Endodermal cell (in vitro differentiated cells): ENCODE measurements around the gene ABCA13. TPM values are rescaled to one million over a fixed set of nuclear protein-coding genes. Genes with fewer than 3 reads are reported as not detected.

ENCODE experiments used
- DNase-seq: peaks from one replicate; pipeline ENCODE4 v3.0.0-alpha.2; 2017
- H3K27ac ChIP-seq: 2 replicates; pipeline ENCODE4 v1.5.1; 2013; ENCODE audit warnings: mild to moderate bottlenecking, low read depth, low read length, moderate library complexity
- H3K27me3 ChIP-seq: 2 replicates; pipeline ENCODE4 v1.6.1; 2013; ENCODE audit warnings: mild to moderate bottlenecking, low read length, moderate library complexity; ENCODE audit not compliant: insufficient read depth, control insufficient read depth, poor library complexity, severe bottlenecking
- H3K36me3 ChIP-seq: 2 replicates; pipeline ENCODE4 v1.7.0; 2013; ENCODE audit warnings: mild to moderate bottlenecking, low read length, moderate library complexity; ENCODE audit not compliant: control insufficient read depth, insufficient read depth
- H3K4me1 ChIP-seq: one replicate; pipeline ENCODE4 v1.7.0; 2013; ENCODE audit warnings: low read length; ENCODE audit not compliant: control insufficient read depth, insufficient read depth
- H3K4me3 ChIP-seq: 2 replicates; pipeline ENCODE4 v1.5.1; 2013; ENCODE audit warnings: mild to moderate bottlenecking, low read length, moderate library complexity
- H3K9ac ChIP-seq: 2 replicates; pipeline ENCODE4 v1.6.1; 2013; ENCODE audit warnings: mild to moderate bottlenecking, low read length, moderate library complexity; ENCODE audit not compliant: poor library complexity, severe bottlenecking; ENCODE audit errors: extremely low read depth
- H3K9me3 ChIP-seq: 2 replicates; pipeline ENCODE4 v1.6.1; 2013; ENCODE audit warnings: mild to moderate bottlenecking, low read length, moderate library complexity; ENCODE audit not compliant: control insufficient read depth
- H3K27ac Mint-ChIP-seq: 2 replicates; pipeline ENCODE4 v1.8.0; 2020; ENCODE audit warnings: mixed read lengths
- H3K27me3 Mint-ChIP-seq: 2 replicates; pipeline ENCODE4 v1.8.0; 2021; ENCODE audit warnings: mild to moderate bottlenecking, mixed read lengths; ENCODE audit not compliant: insufficient read depth
- H3K36me3 Mint-ChIP-seq: 2 replicates; pipeline ENCODE4 v1.8.0; 2020; ENCODE audit warnings: low read depth, mixed read lengths
- H3K4me1 Mint-ChIP-seq: 2 replicates; pipeline ENCODE4 v1.8.0; 2020; ENCODE audit warnings: mixed read lengths
- H3K4me3 Mint-ChIP-seq: 2 replicates; pipeline ENCODE4 v1.8.0; 2020; ENCODE audit warnings: mild to moderate bottlenecking, moderate library complexity, mixed read lengths
- H3K9me3 Mint-ChIP-seq: 2 replicates; pipeline ENCODE4 v1.8.0; 2020; ENCODE audit warnings: mild to moderate bottlenecking, mixed read lengths
- WGBS, 2 experiments: methylation state at CpG; one replicate each; pipeline versions ENCODE4 v1.1.5 to v1.1.7; 2013; ENCODE audit warnings: missing lambda C conversion rate in 2 of 2, mixed read lengths in 1 of 2; ENCODE audit not compliant: insufficient coverage in 1 of 2, insufficient read length in 1 of 2; 5-methylcytosine and 5-hydroxymethylcytosine counted together
- total RNA-seq, 2 donors: library from RNA; stranded (reverse); fragmentation: NEBNext Ultra II Directional in 1 of 2; extraction: Animal tissue kit (Norgen Biotek cat#: 25700) in 1 of 2; gene quantifications; 2 replicates in 1 of 2; 3 replicates in 1 of 2; pipeline ENCODE4 v1.2.1, GENCODE V29; 2021
- TF ChIP-seq, protein P1 (sequence below): fragments of 200-600 bp; sonication (generic); conservative IDR thresholded peaks from 2 replicates; pipeline ENCODE4 v1.5.0; 2021; ENCODE audit warnings: antibody characterized with exemption, mild to moderate bottlenecking

The ABCA13 gene
- total RNA-seq, 2 donors from 2014 or later: 0.04 to 0.11 TPM

DNA sequence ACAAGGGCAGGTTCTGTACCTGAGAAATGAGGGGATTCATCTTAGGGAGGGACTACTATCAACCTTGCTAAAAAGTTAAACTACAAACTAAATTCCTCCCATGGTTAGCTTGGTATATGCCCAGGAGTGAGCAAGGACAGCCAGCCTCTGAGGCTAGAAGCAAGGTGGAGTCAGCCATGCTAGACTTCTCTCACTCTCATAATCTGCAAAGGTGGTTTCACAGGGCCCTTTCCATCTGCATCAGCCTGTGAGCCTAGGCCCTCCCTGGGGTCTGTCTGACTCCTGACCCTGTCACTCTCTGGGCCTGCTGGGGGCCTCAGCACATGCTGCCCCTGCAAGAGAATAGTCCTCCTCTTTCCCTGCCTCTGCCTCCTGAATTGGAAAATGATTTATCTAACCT is 66.1 kb downstream of the ABCA13 start:
- Mint-ChIP-seq H3K4me1 (no peaks in the 10 kb centered on the region), H3K9me3 (peaks cover 18% of the 10 kb centered on the region), H3K36me3 (no peaks in the 10 kb centered on the region), H3K4me3 (no peak overlapping the region), H3K27me3 (no peaks in the 10 kb centered on the region), H3K27ac (no peak overlapping the region)
- TF ChIP-seq, protein P1, sequence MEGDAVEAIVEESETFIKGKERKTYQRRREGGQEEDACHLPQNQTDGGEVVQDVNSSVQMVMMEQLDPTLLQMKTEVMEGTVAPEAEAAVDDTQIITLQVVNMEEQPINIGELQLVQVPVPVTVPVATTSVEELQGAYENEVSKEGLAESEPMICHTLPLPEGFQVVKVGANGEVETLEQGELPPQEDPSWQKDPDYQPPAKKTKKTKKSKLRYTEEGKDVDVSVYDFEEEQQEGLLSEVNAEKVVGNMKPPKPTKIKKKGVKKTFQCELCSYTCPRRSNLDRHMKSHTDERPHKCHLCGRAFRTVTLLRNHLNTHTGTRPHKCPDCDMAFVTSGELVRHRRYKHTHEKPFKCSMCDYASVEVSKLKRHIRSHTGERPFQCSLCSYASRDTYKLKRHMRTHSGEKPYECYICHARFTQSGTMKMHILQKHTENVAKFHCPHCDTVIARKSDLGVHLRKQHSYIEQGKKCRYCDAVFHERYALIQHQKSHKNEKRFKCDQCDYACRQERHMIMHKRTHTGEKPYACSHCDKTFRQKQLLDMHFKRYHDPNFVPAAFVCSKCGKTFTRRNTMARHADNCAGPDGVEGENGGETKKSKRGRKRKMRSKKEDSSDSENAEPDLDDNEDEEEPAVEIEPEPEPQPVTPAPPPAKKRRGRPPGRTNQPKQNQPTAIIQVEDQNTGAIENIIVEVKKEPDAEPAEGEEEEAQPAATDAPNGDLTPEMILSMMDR: no peak
- Histone ChIP-seq H3K27ac (no peak overlapping the region), H3K9ac (no peak overlapping the region), H3K27me3 (no peaks in the 10 kb centered on the region), H3K4me1 (no peaks in the 10 kb centered on the region), H3K9me3 (peaks cover 13% of the 10 kb centered on the region), H3K4me3 (peak overlapping the region; percentile 24), H3K36me3 (no peaks in the 10 kb centered on the region)
- DNase-seq: no peak

DNA sequence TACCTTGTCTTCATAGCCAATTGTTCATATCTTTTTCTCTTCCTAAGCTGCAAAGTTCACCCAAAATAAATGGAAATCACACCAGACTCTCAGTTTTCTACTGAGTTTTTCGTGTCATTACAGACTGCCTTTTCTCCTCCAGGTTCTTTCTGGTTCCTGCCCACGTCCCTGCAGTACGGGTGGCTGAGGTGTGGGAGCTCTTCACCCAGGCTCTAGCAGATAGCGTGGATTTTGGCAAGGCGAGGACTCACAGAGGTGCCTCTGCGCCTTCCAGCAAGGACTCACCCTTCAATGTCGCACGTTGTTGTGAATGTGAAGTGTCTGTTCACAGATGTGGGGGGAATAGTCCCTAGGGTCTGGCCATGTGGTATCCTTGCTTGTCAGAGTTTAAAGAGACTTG is 71.6 kb downstream of the ABCA13 start:
- no peaks in the 10 kb centered on the region for H3K36me3 Mint-ChIP-seq
- 79 to 97% methylated on average over 5 to 8 of the region's 8 CpGs for whole genome bisulfite sequencing, 2 experiments

DNA sequence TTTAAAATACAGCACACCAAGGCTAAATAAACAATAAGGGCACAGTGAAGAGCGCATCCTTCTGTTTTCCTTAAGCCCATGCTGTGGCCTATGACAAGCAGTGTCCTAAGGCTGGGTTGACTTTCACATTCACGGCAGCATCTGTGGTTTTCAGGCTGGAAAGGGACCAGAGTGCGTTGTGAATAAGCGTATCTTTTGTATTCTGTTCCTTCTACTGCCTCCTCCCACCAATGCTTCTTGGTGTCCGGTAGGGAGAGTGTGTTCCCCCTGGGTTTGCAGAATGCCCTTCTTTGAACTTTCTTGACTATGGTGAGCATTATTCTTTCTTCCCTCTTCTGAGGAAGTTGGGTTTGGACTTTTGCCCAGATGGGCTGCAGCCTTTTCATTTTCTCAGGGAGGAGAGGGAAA is 73.6 kb downstream of the ABCA13 start:
- no peaks in the 10 kb centered on the region for H3K4me1 ChIP-seq
- WGBS, 2 experiments: 96 to 97% methylated on average over 4 to 5 of the region's 5 CpGs
- H3K27ac Mint-ChIP-seq: no peak overlapping the region
- H3K4me3 ChIP-seq: no peak overlapping the region
- H3K27ac ChIP-seq: no peak overlapping the region
- TF ChIP-seq, protein P1: no peak
- H3K4me3 Mint-ChIP-seq: no peak overlapping the region
- H3K27me3 ChIP-seq: no peaks in the 10 kb centered on the region
- H3K27me3 Mint-ChIP-seq: no peaks in the 10 kb centered on the region
- H3K4me1 Mint-ChIP-seq: no peaks in the 10 kb centered on the region
- H3K9me3 ChIP-seq: no peaks in the 10 kb centered on the region
- no peak overlapping the region for H3K9ac ChIP-seq
- no peaks in the 10 kb centered on the region for H3K36me3 Mint-ChIP-seq
- no peak for DNase-seq
- H3K9me3 Mint-ChIP-seq: no peaks in the 10 kb centered on the region
- no peaks in the 10 kb centered on the region for H3K36me3 ChIP-seq

More for the DNA sequence above, 71.6 kb downstream of the ABCA13 start:
- Histone ChIP-seq H3K9me3 (no peaks in the 10 kb centered on the region), H3K4me3 (no peak overlapping the region), H3K27ac (no peak overlapping the region), H3K4me1 (no peaks in the 10 kb centered on the region), H3K27me3 (no peaks in the 10 kb centered on the region), H3K9ac (no peak overlapping the region), H3K36me3 (no peaks in the 10 kb centered on the region)
- Mint-ChIP-seq H3K4me1 (no peaks in the 10 kb centered on the region), H3K27ac (no peak overlapping the region), H3K4me3 (no peak overlapping the region), H3K27me3 (no peaks in the 10 kb centered on the region), H3K9me3 (peaks cover 2% of the 10 kb centered on the region)
- TF ChIP-seq, protein P1: no peak
- DNase-seq: no peak
